A172 (cell line): ENCODE measurements around the gene PTGES. TPM values are rescaled to one million over a fixed set of nuclear protein-coding genes. Genes with fewer than 3 reads are reported as not detected.
"Not testable (repeated sequence)": the region's sequence is repeated elsewhere in the genome, so short reads cannot be mapped to it uniquely, and the experiment has no call there.

Experiments
- DNase-seq: peaks from one replicate; pipeline ENCODE4 v3.0.0-alpha.2; 2015; ENCODE audit warnings: low spot score
- total RNA-seq: library from RNA; depleted of rRNA; stranded (reverse); fragments of >200 nt; shearing (Covaris generic); gene quantifications from 2 replicates; pipeline ENCODE4 v1.2.3, GENCODE V29; 2014

Gene PTGES
- total RNA-seq, 1 experiment from 2014 or later, result 4.3 TPM

DNA sequence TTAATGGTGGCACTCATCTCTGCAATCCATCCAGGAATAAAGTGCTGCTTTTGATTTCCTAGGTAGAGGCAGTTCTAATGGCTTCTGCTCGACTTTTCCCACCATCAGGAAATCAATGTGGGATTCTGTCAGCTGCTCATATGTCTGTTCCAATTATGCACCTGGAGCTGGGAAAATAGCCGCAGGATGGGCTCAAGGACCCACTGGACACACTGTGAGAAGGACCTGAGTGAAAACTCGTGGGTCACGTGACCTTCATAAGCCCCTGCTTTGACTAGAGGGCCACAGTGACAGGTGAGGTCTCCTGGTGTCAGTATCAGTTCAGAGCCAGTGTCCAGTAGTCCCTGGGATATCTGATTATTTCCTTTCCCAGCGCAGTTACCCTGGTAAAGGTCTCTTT is 17.9 kb upstream of the PTGES start:
- no peak for DNase-seq

DNA sequence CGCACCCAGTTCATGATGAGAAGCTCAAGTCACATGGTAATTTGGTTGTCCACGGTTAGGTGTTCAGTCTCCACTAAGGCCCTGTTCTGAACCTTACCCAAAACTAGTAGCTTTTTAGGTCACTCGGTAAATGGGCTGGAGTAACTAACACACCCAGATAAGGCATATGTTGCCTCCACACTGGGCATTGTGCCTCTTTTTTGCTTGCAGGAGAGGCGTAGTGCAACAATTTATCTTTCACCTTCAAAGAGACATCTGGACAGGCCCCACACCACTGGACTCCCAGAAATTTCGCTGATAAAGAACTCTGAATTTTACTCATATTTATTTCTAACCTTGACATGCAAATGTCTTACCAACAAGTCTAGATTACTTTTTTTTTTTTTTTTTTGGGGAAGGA is 16.8 kb upstream of the PTGES start:
- DNase-seq, result no peak

DNA sequence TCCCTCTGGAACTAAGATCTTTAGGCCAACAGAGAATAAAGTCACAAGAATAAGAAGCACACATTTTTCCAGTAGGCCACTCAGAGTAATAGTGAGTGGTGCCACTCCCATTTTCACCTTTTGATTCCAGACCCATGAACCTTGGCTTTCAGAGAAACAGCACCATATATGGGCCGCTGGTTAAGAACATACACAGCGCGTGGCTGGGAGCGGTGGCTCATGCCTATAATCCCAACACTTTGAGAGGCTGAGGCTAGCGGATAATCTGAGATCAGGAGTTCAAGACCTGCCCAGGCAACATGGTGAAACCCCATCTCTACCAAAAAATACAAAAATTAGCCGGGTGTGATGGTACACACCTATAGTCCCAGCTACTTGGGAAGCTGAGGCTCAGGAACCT is 15.6 kb upstream of the PTGES start:
- DNase-seq, result no peak

DNA sequence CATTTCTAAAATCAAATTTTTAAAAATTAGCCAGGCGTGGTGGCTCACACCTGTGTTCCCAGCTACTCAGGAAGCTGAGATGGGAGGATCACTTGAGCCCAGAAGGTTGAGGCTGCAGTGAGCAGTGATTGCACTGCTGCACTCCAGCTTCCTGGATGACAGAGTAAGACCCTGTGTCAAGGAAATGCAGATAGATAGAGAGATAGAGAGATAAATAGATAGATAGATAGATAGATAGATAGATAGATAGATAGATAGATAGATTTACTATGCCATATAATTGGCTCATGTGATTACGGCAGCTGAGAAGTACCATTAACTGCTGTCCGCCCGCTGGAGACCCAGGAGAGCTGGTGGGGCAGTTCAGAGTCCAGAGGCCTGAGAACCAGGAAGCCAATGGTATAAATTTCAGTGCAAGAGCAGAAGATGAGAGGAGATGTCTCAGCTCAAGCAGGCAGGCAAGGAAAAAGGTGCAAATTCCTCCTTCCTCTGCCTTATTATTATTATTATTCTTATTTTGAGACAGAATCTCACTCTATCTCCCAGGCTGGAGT is 13.0 kb upstream of the PTGES start:
- DNase-seq, result no peak

DNA sequence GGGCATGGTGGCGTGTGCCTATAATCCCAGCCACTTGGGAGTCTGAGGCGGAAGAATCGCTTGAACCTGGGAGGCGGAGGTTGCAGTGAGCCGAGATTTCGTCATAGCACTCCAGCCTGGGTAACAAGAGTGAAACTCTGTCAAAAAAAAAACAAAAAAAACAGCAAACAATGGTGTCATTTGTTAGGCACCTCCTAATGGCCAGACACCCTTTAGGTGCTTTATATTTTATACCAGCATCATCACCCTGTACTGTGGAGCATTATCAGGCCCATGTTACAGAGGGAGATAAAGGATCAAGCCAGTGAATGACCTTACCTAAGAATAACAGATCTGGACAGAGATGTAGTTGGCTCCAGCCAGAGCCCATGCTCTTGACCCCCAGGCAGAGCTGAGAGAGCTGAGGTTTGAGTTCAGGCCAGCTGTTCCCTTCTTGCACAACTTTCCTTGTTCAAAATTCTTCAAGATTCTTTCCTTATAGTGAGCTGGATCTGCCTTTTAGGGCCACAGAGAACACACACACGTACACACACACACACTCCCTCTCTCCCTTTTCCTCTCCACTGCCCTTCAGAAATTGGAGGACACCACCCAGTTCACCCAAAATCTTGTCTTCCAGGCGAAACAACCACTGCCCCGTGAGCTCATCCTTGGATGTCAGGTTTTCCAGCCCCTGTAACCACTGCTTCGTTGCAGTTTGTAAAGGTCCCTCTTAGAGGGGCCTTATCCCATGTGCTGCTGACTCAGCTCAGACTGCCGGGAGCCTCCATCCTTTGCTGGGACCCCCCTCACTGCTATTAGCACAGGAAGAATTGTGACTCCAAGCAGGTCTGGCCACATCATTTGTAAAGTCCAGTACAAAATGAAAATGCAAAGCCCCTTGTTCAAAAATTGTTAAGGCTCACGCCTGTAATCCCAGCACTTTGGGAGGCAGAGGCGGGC is 10.4 kb upstream of the PTGES start:
- no peak for DNase-seq

DNA sequence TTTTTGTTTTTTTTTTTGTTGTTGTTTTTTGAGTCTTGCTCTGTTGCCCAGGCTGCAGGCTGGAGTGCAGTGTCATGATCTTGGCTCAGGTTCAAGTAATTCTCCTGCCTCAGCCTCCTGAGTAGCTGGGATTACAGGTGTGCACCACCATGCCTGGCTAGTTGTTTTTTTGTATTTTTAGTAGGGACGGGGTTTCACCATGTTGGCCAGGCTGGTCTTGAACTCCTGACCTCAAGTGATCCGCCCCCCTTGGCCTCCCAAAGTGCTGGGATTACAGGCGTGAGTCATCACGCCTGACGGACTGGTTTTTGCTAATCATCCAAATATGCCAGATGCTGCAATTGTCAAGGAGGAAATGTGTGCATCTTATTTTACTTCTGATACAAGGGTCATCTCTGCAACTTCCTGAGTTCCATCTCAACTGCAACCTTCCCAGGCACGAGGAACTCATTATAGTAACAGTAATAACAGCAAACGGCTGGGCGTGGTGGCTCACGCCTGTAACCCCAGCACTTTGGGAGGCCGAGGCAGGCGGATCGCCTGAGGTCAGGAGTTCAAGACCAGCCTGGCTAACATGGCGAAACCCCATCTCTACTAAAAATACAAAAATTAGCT is 9.6 kb upstream of the PTGES start:
- peak; percentile 82 for DNase-seq

DNA sequence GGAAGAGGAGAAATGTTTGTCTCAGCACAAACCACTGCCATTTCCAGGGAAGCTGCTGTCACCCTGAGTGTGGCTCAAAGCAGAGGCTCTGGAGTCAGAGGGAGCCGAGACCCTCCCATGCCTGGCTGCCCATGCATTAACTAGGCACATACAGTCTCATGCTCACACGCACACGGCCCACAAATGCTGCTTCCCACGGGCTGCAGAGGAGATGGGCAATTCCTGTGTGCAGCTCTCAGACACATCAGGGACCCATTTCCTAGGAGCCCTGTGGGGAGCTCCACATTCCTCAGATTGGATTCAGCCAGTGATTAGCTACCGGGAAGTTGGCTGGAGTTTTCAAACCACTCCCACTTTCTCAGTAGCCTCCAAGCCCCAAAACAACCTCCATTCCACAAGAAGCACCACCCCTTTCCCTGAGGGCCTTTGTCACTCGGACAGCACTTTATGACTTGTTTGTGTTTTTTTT is 9.1 kb upstream of the PTGES start:
- DNase-seq, result peak; percentile 75

DNA sequence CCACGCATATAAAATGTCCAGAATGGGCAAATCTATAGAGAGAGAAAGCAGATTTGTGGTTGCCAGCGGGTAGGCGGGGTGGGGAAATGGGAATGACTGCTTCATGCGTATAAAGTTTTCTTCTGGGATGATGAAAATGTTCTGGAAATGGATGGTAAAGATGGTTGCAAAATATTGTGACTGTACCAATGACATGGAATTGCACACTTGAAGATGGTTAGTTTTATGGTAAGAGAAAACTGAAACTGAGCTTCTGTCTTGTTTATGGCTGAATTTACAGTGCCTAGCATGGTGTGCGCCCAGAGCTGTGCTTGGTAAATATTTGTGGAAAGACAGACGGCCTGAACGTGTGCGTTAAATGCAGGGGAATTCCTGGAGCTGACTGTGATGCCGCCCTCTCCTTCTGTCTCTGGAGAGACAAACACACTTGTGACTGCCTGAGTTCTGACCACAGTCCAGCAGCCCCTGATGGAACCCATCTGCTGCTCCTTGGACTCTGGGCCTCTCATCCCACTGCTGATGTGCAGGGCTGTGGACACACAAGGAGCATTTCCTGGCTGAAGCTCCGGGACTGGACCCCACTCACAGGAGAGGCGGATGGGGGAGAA is 8.6 kb upstream of the PTGES start:
- peak; percentile 21 for DNase-seq

DNA sequence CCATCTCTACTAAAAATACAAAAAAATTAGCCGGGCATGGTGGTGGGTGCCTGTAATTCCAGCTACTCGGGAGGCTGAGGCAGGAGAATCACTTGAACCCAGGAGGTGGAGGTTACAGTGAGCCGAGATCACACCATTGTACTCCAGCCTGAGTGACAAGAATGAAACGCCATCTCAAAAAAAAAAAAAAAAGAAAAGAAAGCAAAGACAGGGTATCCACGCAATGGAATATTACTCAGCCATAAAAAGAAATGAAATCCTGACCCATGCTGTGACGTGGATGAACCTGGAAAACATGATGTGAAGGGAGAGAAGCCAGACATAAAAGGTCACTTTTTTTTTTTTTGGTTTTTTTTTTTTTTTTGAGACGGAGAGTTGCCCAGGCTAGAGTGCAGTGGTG is 7.9 kb upstream of the PTGES start:
- DNase-seq, result not testable (repeated sequence)

DNA sequence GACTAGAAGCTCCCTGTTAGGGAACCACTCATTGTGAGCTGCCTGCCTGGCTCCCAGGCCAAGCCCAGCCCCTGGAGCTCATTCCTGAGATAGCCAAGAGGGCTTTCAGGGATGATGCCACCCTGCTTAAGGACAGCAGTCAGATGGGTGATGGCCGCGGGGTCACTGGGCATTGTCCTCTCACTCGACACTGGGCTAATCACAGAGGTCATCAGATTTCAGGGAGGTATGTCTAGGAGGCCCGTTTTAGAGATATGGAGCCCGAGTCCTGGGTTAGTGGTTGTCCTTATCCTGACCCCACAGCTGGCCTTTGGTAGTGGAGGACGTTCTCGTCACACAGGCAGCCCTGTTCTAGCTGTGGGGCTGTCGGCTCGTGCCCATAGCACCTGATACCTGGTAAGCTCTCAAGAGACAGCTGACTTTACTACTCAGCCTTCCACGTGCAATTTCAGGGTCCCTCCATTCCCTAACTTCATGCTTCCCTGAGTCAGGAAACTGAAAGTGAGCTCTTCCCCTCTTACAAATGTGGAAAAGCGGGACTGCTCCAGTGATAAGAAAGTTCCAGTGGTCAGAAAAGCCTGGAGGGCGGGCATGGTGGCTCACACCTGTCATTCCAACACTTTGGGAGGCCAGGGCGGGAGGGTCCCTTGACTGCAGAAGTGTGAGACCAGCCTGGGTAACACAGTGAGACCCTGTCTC is 7.1 kb upstream of the PTGES start:
- DNase-seq, result no peak

DNA sequence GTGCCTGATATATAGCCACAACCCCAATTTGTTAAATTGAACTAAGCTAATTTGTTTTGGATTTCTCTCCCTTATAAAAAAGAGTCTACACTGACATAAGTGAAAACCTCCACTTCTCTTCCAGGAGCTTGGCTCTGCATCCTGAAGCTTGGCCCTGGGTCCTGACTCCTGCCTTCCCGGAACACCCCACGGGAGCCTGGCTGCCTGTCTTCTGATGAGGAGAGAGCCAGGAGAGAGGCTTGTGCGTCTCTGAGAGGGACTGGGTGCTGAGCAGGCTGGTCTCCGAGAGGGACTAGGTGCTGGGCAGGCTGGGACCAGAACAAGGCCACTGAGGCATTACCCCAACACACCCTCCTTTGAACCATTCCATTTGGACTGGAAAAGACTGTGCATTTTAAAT is 6.5 kb upstream of the PTGES start:
- no peak for DNase-seq

DNA sequence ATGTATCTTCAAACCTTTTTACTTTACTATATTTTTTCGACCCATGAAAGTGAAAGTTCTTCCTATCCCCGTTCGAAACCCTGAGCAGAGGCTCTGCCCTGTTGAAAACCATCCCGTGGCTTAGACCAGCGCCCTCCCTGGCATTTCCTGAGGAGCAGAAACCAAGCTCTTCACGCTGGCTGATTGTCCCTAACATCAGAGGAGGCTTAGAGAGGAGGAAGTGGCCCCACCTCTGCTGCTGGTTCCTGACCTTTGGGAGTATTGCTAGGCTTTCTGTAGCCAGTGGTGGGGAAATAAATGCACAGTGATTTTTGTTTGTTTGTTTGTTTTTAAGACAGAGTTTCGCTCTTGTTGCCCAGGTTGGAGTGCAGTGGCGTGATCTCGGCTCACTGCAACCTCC is 4.2 kb upstream of the PTGES start:
- no peak for DNase-seq

DNA sequence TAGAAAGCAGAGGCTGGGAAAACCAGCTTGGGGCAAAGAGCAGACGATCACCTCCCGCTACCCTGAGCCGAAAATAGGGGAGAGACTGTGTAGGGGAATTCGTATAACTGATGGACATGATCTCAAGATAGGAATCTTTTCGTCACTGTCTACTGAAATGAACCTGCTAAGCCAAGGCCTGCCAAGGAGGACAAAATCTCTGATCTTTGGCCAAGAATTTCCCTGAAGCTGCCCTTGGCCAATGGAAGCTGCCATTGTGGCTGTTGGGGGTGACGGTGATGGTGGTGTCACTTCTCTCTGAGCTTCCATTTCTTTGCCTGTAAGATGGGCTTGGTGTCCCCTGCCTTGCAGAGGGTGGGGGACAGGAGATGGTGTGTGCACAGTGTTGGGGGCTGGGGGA is 3.3 kb upstream of the PTGES start:
- DNase-seq, result no peak

DNA sequence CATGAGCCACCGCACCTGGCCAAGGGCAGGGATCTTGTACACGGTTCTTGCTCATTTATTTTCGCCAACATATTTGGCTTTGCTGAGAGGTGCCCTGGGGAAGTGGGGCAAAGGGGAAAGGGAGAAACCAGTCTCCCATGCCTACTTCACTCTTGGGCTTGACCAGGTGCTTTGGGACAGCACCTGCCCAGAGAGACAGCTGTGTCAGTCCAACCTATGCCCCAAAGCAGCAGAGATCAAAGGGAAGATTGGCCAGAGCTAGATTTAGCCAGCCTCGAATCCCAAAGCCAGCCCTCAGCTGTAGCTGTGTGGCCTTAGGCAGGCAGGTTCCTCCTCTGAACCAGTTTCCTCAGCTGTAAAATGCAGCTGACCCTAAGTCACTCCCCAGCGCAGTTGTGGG is 2.3 kb upstream of the PTGES start:
- no peak for DNase-seq

DNA sequence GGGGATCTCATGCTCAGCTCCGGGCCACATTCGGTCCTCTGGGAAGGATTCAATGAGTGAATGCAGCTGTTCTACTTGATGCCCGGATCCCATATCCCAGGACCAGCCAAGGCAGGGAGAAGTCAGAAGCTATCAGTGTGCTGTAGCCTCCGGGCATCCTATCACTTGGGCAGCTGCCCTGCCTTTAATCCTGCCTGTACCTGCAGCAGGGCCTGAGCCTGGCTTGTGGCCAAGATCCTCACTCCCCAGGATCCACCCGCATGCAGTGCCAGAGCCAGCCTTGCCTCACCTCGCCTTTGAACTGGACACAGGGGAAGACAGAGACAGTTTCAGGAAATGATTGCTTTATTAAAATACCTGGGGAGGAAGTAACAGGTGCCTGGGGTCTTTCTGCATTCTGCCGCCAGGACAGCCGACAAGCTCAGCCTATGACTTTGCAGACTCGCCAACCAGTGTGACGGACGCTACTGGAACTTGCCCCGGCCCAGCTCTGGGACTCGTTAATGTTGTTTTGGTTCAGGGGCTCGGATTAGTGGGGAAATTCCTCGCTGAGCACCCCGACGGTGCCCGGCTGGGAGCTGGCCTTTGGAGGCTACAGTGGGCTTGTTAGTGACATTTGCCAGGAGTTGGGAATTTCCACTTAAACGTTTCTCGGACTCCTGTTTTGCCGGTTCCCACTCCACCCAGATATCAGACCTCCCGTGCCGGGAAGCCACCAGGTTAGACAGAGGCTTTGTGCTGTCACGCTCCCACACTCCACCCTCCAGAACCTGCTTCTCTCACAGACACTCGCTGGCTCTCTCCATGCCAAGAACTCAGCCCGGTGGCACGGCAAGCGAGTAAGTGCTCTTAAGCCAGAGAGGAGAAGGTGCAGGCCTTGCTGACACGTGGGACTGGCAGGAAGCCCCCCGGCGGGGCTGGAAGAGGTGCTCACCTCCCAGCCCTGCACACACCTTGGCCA is 721 bp downstream of the PTGES start:
- no peak for DNase-seq

DNA sequence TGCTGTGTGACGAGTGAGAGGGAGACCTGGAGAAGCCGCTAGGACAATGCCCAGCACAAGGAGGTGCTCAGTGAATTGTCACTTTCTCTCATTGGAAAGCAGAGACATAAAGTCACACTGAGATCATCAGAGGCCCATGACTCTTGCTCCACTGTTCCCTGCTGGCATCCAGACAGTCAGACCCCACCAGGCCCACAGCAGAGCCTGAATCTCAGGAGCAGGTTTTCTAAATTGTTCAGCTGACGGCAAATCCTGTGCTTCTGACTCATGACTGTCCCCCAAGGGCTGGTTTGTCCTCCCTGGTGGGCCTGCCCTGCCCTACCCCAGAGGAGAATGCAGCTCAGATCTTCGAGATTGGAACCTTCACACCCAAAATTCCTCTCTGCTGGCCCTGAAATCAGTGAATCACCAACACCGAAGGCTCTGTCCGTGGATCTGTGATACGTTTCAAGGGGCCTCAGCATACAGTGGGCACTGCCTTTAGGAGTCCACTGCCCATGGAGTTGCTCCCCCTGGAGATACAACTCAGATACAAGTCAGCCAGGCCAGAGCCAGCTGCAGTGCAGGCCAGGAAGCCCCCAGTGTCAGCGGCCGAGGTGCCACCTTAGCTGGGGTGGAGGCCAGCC is 2.7 kb downstream of the PTGES start:
- DNase-seq, result peak; percentile 57

DNA sequence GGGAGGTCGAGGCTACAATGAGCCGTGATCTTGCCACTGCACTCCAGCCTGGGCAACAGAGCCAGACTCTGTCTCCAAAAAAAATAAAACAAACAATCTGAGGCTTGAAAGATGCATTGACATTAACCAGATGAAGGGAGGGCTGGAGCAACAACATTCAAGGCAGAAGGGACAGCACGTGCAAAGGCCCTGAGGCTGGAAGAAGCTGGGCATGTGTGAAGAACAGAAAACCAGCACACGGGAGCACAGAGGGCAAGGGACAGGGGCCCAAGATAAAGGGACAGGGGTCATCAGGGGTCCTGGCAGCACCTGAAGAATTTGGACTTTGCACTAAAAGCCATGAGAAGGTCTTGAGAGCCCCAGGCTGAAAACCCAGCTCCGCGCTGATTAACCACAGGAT is 3.3 kb downstream of the PTGES start:
- DNase-seq, result no peak

DNA sequence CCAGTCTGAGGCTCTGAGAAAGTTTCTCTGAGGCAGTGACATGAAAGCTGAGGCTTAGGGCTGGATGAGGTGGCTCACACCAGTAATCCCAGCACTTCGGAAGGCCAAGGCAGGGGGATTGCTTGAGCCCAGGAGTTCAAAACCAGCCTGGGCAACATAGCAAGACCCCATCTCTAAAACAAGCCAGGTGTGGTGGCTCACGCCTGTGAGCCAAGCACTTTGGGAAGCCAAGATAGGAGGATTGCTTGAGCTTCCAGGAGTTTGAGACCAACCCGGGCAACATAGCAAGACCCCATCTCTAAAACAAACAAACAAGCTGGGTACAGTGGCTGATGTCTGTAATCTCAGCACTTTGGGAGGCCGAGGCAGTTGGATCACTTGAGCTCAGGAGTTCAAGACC is 3.8 kb downstream of the PTGES start:
- not testable (repeated sequence) for DNase-seq

DNA sequence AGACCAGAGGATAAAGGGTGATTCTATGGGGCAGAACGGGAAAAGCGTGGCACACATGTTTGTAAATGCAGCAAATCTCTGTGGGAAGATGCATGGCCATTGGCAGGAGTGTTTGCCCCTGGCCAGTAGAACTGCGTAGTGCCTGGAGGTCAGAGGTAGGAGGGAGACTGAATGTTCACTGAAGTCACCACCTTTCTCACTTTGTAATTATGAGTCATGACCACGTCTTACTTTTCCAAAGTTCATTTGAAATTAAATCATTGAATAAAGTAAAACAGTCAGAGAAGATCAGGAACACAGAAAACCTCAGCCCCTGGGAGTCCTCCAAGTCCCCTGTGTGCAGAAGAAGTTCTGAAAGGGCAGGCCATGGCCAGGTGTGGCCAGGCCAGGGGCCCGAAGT is 4.6 kb downstream of the PTGES start:
- no peak for DNase-seq

DNA sequence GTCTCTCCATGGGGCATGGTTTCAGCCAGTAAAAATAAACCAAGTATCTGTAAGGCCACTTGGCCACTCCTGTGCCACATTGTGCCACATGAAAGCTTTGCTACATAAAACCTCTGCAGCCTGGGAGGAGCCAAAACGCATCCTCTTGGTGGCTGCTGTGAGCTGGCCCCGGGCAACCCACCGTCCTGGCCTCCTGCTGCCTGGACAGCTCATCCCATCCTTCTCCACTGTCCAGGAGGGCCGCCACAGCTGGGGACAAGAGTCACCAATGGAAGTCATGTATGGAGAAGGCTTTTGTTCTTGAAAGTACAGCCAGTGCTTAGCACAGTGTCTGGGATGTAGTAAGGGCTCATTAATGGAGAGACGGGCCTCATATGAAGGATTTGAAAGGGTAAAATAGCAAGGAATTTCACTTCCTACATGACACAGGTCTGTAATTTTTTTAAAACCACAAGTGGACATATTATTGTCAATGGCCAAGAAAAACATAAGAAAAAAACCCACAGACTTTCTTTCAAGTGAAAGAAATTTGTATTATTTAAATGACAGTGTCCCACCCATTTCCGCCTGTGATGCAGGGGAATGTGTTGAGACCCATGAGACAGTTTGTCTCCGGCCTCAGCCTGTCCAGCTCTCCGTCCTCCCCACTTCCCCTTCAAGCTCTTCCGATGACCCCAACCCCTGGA is 6.6 kb downstream of the PTGES start:
- peak; percentile 17 for DNase-seq
